Stimulated activated CD4-positive, alpha-beta T cell treated with anti-CD3 and anti-CD28 coated beads, Interleukin-15, amount 100 ng/mL, for 24 hours (primary cell): ENCODE measurements around the gene NEU3.
A peak's percentile ranks its signal among the peaks of the same experiment; 100 is the strongest.
"Not testable (repeated sequence)": the region's sequence is repeated elsewhere in the genome, so short reads cannot be mapped to it uniquely, and the experiment has no call there.

Experiments
- DNase-seq: peaks from one replicate; pipeline ENCODE4 v3.0.0-alpha.2; 2020

The NEU3 gene

GRCh38 chr11:75031224-75031753 lies 42.6 kb downstream of the NEU3 start:
- DNase-seq, result no peak

DNA sequence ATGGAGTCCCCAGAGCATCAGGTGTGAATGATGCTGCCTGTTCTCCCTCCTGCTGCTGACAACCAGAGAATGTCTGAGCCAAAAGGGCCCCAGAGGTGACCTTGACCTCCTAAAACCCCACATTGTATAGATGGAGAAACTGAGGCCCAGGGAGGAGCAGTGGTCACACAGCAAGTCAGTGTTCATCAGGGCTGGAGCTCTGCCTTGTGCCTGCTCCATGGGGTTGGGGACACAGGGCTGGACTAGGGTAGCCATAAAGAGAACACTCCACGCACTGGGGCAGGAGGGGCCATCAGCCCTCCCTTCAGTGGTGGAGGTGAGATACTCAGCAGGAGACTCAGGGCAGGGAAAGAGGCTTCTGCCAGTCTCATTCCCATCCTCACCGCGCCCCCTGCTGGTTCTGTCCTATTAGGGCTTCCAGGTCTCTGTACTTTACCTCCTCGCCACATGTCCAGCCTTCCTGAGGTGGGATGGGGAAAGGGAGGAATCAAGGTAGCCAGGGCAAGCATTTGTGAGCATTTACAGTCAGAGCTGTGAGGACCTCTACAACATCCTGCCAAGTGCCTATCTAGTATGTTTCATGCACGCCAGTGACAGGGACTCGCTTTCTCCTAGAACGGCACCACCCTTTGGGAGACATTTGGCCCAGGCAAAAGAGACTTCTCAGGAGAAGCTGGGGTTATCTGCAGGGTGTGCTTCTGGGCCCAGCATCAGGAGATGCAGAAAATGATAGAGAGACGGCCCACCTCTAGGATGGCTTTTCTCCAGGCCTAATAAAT lies 43.2 kb downstream of the NEU3 start:
- DNase-seq, result peak; percentile 84

DNA sequence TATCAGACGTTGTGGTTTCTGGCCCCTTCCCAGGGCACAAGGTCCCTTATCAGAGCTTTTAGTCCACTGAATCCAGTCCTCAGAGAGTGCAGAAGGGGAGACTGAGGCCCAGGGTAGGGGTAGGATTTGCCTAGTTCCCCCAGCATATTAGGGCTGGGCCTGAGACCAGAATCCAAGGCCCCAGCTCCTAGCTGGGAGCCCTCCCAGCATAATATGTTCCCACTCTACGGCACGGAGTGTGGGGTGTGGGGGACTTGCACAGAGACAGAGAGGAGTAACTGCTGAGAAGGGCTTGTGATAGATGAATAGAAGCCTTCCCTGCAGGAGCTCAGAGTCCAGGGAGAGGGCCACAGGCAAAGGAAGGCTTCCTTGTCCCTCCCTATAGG lies 43.8 kb downstream of the NEU3 start:
- DNase-seq, result no peak

DNA sequence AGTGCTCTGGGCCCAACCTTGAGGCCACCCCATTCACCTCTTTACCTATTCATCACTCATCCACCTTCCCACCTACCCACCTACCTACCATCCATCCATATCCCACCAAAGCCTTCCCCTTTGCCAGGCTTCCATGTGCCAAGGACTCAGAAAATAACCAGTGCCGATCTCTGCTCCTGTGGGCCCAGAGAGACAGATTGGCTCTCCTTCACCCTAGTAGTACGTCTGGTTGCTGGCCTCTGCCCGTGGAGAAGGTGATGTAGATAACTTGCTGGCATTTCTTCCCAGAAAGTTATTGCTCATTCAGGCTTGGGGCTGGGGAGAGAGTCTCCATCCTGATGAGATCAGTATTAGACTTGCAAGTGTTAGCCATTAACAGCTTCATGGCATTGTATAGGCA lies 45.2 kb downstream of the NEU3 start:
- DNase-seq, result no peak

- no peak for DNase-seq
These were observed 46.5 kb downstream of the NEU3 start for GRCh38 chr11:75035256-75035655.

DNA sequence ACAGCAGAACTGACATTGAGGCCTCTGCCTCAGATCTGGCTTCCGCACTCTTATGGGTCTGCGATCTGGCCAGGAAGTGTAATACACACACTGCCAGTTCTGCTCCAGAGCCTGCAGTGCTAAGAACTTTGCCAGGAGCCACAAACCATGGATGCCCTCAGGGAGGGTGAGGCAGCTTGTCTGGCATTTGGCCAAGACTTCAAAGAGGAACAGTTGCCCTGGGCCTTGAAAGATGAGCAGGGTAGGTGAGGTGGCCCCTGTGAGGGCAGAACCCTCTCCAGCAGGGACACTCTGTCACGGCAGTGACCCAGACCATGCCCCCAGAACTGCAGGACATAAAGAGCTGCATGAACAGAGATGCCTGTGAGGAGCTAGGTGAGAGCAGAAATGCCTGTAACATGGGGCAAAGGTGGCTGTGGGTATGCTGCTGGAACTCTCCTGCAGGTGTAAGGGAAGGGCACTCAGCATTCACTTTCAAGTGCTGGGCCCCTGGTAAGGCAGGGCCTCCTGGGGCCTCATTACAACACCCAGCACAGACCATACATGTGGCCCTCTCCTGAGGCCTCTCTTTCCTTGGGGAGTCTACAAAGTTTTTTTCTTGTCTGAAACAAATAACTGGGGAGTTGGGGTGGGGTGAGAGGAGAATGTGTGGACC lies 47.3 kb downstream of the NEU3 start:
- DNase-seq, result no peak

GRCh38 chr11:75040167-75040770 lies 51.5 kb downstream of the NEU3 start:
- DNase-seq, result no peak

- DNase-seq, result no peak
These were observed 52.5 kb downstream of the NEU3 start for GRCh38 chr11:75041263-75041662.

GRCh38 chr11:75041821-75042220 lies 53.1 kb downstream of the NEU3 start:
- not testable (repeated sequence) for DNase-seq

DNA sequence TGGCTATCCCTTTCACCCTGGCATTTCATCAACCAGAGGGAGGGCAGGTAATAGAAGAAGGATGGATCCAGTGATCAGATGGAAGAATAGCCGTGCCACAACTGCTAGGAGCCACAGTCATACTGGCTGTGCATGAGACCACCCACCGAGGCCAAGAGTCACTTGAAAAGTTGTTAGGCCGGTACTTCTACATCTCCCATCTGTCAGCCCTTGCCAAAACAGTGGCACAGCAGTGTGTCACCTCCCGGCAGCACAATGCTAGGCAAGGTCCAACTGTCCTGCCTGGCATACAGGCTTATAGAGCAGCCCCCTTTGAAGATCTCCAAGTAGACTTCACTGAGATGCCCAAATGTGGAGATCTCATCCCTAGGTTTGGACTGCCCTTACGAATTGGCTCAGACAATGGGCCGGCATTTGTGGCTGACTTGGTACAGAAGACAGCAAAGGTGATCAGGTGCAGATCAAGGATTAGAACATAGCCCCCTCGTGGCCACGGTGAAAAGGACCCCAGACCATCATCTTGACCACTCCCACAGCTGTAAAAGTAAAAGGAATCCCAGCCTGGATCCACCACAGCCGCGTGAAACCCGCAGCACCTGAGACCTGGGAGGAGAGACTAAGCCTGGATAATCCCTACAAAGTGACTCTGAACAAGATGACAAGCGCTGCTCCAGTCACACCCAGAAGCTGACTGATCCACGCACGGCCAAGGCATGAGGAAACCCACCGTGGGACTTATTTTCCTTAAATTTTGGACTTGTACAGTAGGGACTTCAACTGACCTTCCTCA lies 55.8 kb downstream of the NEU3 start:
- DNase-seq, result not testable (repeated sequence)

- not testable (repeated sequence) for DNase-seq
These were observed 57.9 kb downstream of the NEU3 start for GRCh38 chr11:75046668-75047067.

GRCh38 chr11:75047191-75047590 lies 58.5 kb downstream of the NEU3 start:
- DNase-seq, result no peak

- DNase-seq, result not testable (repeated sequence)
These were observed 61.0 kb downstream of the NEU3 start for GRCh38 chr11:75049501-75050266.

DNA sequence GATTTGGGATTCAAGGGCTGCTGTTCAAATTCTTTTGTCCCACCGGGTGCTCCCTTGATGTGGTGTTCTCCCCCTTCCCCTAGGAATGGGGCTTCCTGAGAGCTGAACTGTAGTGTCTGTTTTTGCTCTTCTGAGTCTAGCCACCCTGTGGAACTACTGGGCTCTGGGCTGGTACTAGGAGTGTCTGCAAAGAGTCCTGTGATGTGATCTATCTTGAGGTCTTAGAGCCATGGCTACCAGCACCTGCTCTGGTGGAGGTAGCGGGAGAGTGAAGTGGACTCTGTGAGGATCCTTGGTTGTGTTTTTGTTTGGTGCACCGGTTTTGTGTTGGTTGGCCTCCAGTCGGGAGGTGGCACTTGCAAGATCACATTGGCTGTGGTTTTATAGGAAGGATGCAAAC lies 61.8 kb downstream of the NEU3 start:
- DNase-seq, result no peak

GRCh38 chr11:75051043-75051442 lies 62.3 kb downstream of the NEU3 start:
- DNase-seq, result no peak

DNA sequence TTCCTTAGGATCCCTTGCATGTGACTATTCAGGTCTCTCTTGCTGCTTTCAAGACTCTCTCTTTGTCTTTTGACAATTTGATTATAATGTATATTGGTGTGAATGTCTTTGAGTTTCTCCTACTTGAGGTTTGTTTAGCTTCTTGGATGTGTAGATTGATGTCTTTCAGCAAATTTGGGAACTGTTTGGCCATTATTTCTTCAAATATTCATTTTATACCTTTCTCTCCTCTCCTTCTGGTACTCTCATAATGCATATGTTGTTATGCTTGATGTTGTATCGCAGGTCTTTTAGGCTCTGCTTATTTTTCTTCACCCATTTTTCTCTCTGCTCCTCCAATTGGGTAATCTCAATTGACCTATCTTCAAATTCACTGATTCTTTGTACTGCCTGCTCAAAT lies 63.7 kb downstream of the NEU3 start:
- no peak for DNase-seq

- no peak for DNase-seq
These were observed 66.8 kb downstream of the NEU3 start for GRCh38 chr11:75055511-75055910.

DNA sequence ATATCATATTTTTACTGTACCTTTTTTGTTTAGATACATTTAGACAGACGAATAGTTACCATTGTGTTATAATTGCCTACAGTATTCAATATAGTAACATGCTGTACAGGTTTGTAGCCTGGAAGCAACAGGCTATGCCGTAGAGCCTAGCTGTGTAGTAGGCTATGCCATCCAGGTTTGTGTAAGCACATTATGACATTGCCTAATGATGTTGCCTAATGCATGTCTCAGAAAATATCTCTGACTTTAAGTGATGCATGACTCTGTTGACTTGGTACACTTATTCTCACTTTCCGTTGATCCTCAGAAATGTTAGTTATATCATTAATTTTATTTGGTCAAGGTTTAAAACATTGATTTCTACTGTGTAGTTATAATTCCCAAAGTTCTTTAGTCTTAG lies 68.1 kb downstream of the NEU3 start:
- no peak for DNase-seq

DNA sequence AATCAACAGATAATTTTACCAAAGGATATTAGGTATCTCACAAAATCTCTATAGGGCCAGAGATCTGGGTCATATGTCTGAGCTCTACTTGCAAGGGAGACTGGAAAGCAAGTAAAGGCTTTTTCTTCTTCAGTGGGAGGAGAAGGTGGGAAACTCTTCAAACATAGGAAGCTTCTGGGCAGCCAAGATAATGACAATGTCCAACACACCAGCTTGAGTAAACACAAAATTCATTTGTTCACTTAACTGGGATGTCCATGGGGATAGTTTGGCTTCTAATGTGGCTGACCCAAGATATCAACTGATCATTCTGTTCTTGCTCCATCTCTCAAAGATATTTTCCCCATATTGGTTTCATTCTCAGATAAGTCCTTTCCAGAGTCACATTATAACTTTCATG lies 70.6 kb downstream of the NEU3 start:
- no peak for DNase-seq

GRCh38 chr11:75063741-75064314 lies 75.1 kb downstream of the NEU3 start:
- DNase-seq, result no peak

DNA sequence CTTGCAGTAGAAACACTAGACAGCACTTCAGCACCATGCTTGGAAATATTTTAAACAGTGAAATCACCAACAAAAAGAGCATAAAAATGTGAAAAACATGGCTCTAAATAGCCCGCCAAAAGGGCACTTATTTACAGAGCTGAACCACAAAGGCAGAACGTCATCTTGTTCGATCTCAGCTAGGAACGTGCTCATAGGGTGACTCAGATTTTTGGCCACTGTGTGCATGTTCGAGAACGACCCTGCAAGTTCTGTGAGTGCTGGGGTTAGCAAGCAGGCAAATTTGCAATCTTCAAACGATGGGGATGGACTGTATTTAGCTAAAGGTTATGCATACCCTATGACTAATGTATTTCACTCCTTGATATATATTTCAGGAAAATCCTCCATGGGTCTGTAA lies 77.3 kb downstream of the NEU3 start:
- DNase-seq, result no peak
